H9 (cell line): ENCODE results near the gene PRR14. TPM values are rescaled to one million over a fixed set of nuclear protein-coding genes. Genes with fewer than 3 reads are reported as not detected.

Source experiments
- DNase-seq: peaks from one replicate; pipeline ENCODE4 v3.0.0-alpha.2; 2017
- H2AFZ ChIP-seq: one replicate; pipeline ENCODE4 v1.6.1; 2013; ENCODE audit warnings: mild to moderate bottlenecking, low read length, control low read depth, moderate library complexity
- H2AK5ac ChIP-seq: 2 replicates; pipeline ENCODE4 v1.6.1; 2013; ENCODE audit warnings: low read length, control low read depth, mixed read lengths; ENCODE audit not compliant: insufficient read length
- H2BK120ac ChIP-seq: one replicate; pipeline ENCODE4 v1.6.1; 2013; ENCODE audit warnings: low read depth, mild to moderate bottlenecking, low read length, control low read depth, inconsistent platforms; ENCODE audit not compliant: poor library complexity, severe bottlenecking
- H2BK12ac ChIP-seq: 2 replicates; pipeline ENCODE4 v1.6.1; 2013; ENCODE audit warnings: low read length, control low read depth, mixed read lengths, low read depth; ENCODE audit not compliant: insufficient read length
- H2BK15ac ChIP-seq: 2 replicates; pipeline ENCODE4 v1.6.1; 2013; ENCODE audit warnings: low read depth, low read length, control low read depth
- H2BK20ac ChIP-seq: one replicate; pipeline ENCODE4 v1.6.1; 2013; ENCODE audit warnings: low read depth, mild to moderate bottlenecking, low read length, control low read depth, inconsistent platforms; ENCODE audit not compliant: poor library complexity, severe bottlenecking
- H2BK5ac ChIP-seq: 2 replicates; pipeline ENCODE4 v1.6.1; 2013; ENCODE audit warnings: low read length, control low read depth, mixed read lengths; ENCODE audit not compliant: insufficient read length
- H3K14ac ChIP-seq: 2 replicates; pipeline ENCODE4 v1.6.1; 2013; ENCODE audit warnings: low read length, control low read depth; ENCODE audit not compliant: insufficient read depth
- H3K18ac ChIP-seq: 2 replicates; pipeline ENCODE4 v1.6.1; 2013; ENCODE audit warnings: low read depth, mild to moderate bottlenecking, mixed read lengths, low read length, control low read depth; ENCODE audit not compliant: insufficient read length
- H3K23ac ChIP-seq: 2 replicates; pipeline ENCODE4 v1.6.1; 2013; ENCODE audit warnings: low read length, control low read depth, mixed read lengths, low read depth; ENCODE audit not compliant: insufficient read length
- H3K23me2 ChIP-seq: 2 replicates; pipeline ENCODE4 v1.6.1; 2013; ENCODE audit warnings: low read depth, mild to moderate bottlenecking, mixed read lengths, low read length, control low read depth; ENCODE audit not compliant: insufficient read length, poor library complexity, severe bottlenecking
- H3K27ac ChIP-seq: 2 replicates; pipeline ENCODE4 v1.5.1; 2013; ENCODE audit warnings: low read length, control low read depth, mixed read lengths, low read depth; ENCODE audit not compliant: insufficient read length
- H3K27me3 ChIP-seq: 2 replicates; pipeline ENCODE4 v1.6.1; 2013; ENCODE audit warnings: low read length, control low read depth, inconsistent platforms; ENCODE audit not compliant: insufficient read depth
- H3K4ac ChIP-seq: 2 replicates; pipeline ENCODE4 v1.6.1; 2013; ENCODE audit warnings: low read depth, mild to moderate bottlenecking, control low read depth, inconsistent platforms, low read length, moderate library complexity
- H3K4me1 ChIP-seq: 2 replicates; pipeline ENCODE4 v1.6.1; 2013; ENCODE audit warnings: low read length, control low read depth, inconsistent platforms; ENCODE audit not compliant: insufficient read depth
- H3K4me2 ChIP-seq: 2 replicates; pipeline ENCODE4 v1.6.1; 2013; ENCODE audit warnings: low read length, control low read depth, mixed read lengths; ENCODE audit not compliant: insufficient read length, insufficient read depth
- H3K56ac ChIP-seq: 2 replicates; pipeline ENCODE4 v1.6.1; 2013; ENCODE audit warnings: low read depth, mild to moderate bottlenecking, mixed read lengths, low read length, control low read depth; ENCODE audit not compliant: insufficient read length
- H3K79me1 ChIP-seq: 2 replicates; pipeline ENCODE4 v1.6.1; 2013; ENCODE audit warnings: low read depth, mild to moderate bottlenecking, moderate library complexity, low read length, control low read depth, inconsistent platforms; ENCODE audit not compliant: insufficient read depth, poor library complexity, severe bottlenecking
- H3K79me2 ChIP-seq: 2 replicates; pipeline ENCODE4 v1.6.1; 2013; ENCODE audit warnings: low read length, control low read depth, inconsistent platforms; ENCODE audit not compliant: insufficient read depth
- H3K9ac ChIP-seq: 2 replicates; pipeline ENCODE4 v1.6.1; 2013; ENCODE audit warnings: low read length, control low read depth, mixed read lengths; ENCODE audit not compliant: insufficient read length; ENCODE audit errors: extremely low read depth
- H3K9me3 ChIP-seq: one replicate; pipeline ENCODE4 v1.6.1; 2013; ENCODE audit warnings: low read depth, low read length, inconsistent platforms; ENCODE audit not compliant: control insufficient read depth
- H3T11ph ChIP-seq: one replicate; pipeline ENCODE4 v1.6.1; 2013; ENCODE audit warnings: mild to moderate bottlenecking, low read length, control low read depth, inconsistent platforms
- H4K20me1 ChIP-seq: one replicate; pipeline ENCODE4 v1.6.1; 2013; ENCODE audit not compliant: control insufficient read depth, insufficient read length, insufficient read depth
- H4K5ac ChIP-seq: 2 replicates; pipeline ENCODE4 v1.6.1; 2013; ENCODE audit warnings: low read depth, mild to moderate bottlenecking, mixed read lengths, low read length, control low read depth; ENCODE audit not compliant: insufficient read length
- H4K8ac ChIP-seq: replicated peaks from 2 replicates; pipeline ENCODE4 v1.6.1; 2013; ENCODE audit warnings: low read length, control low read depth, mixed read lengths, low read depth; ENCODE audit not compliant: insufficient read length
- H4K91ac ChIP-seq: 2 replicates; pipeline ENCODE4 v1.6.1; 2013; ENCODE audit warnings: low read depth, mild to moderate bottlenecking, moderate library complexity, mixed read lengths, low read length, control low read depth; ENCODE audit not compliant: insufficient read length
- H3K27ac Mint-ChIP-seq, 3 experiments: 2 replicates in 2 of 3; 3 replicates in 1 of 3; pipeline ENCODE4 v1.8.0; 2020 to 2021; ENCODE audit warnings: mixed read lengths in 3 of 3, mild to moderate bottlenecking in 1 of 3, moderate library complexity in 1 of 3
- H3K27me3 Mint-ChIP-seq: 2 replicates; pipeline ENCODE4 v1.8.0; 2021; ENCODE audit warnings: low read depth, mild to moderate bottlenecking, moderate library complexity, mixed read lengths
- H3K36me3 Mint-ChIP-seq, 3 experiments: 2 replicates in 2 of 3; 3 replicates in 1 of 3; pipeline ENCODE4 v1.8.0; 2020 to 2021; ENCODE audit warnings: low read depth in 3 of 3, mixed read lengths in 3 of 3; ENCODE audit not compliant: insufficient read depth in 1 of 3
- H3K4me1 Mint-ChIP-seq, 2 experiments: 2 replicates each; pipeline ENCODE4 v1.8.0; 2020; ENCODE audit warnings: mixed read lengths in 2 of 2
- H3K4me3 Mint-ChIP-seq, 2 experiments: 2 replicates in 1 of 2; 3 replicates in 1 of 2; pipeline ENCODE4 v1.8.0; 2020 to 2021; ENCODE audit warnings: mild to moderate bottlenecking in 2 of 2, mixed read lengths in 2 of 2, moderate library complexity in 1 of 2
- H3K9me3 Mint-ChIP-seq, 2 experiments: 2 replicates in 1 of 2; 3 replicates in 1 of 2; pipeline ENCODE4 v1.8.0; 2020; ENCODE audit warnings: mild to moderate bottlenecking in 2 of 2, mixed read lengths in 2 of 2, moderate library complexity in 1 of 2
- CTCF ChIP-seq: fragments of 200-600 bp; sonication (generic); conservative IDR thresholded peaks from 3 replicates; pipeline ENCODE4 v1.8.0; 2021; ENCODE audit warnings: antibody characterized with exemption, mild to moderate bottlenecking
- WGBS: extraction: QIAGEN DNeasy Blood & Tissue Kit; methylation state at CpG from one replicate; pipeline ENCODE4 v1.1.7; 2013; ENCODE audit warnings: missing lambda C conversion rate, low lambda C conversion rate, mixed read lengths; ENCODE audit not compliant: insufficient read length; ENCODE audit errors: extremely low coverage; 5-methylcytosine and 5-hydroxymethylcytosine counted together
- total RNA-seq: library from RNA; stranded (reverse); gene quantifications from 2 replicates; pipeline ENCODE4 v1.2.1, GENCODE V29; 2021

PRR14 gene
- total RNA-seq, 1 experiment from 2014 or later: 11.6 TPM

- Histone ChIP-seq H3K9ac (no peak overlapping the region), H3K4me2 (no peak overlapping the region), H3K27me3 (peaks cover 4% of the 10 kb centered on the region; the same call in 1 of the 2 replicates), H2BK5ac (no peak overlapping the region), H2BK15ac (no peak overlapping the region), H3K4me1 (no peaks in the 10 kb centered on the region), H3K14ac (no peak overlapping the region), H4K8ac (no peak overlapping the region), H3K23ac (no peak overlapping the region), H3T11ph (no peak overlapping the region), H3K9me3 (no peaks in the 10 kb centered on the region), H3K27ac (no peak overlapping the region), H3K79me1 (no peaks in the 10 kb centered on the region), H3K23me2 (peaks cover 6% of the 10 kb centered on the region), H3K79me2 (no peaks in the 10 kb centered on the region), H2BK12ac (no peak overlapping the region), H4K91ac (no peak overlapping the region), H3K56ac (no peak overlapping the region), H2BK20ac (no peak overlapping the region), H2AK5ac (no peak overlapping the region), H2AFZ (no peak overlapping the region), H3K4ac (no peak overlapping the region), H4K5ac (no peak overlapping the region), H4K20me1 (no peaks in the 10 kb centered on the region), H3K18ac (no peak overlapping the region), H2BK120ac (no peak overlapping the region)
- H3K9me3 Mint-ChIP-seq: no peaks in the 10 kb centered on the region
- no peak for DNase-seq
- no peak overlapping the region for H3K27ac Mint-ChIP-seq
- H3K27me3 Mint-ChIP-seq: peaks cover 54% of the 10 kb centered on the region
- no peak overlapping the region for H3K4me3 Mint-ChIP-seq
- WGBS: no CpG with 5 or more reads among the region's 1 CpG
- H3K4me1 Mint-ChIP-seq: peaks cover 7 to 10% of the 10 kb centered on the region in 2 experiments; a peak in 3 of 4 replicates
- H3K36me3 Mint-ChIP-seq: no peaks in the 10 kb centered on the region
- no peak for TF ChIP-seq CTCF
Measured at GRCh38 chr16:30647274-30647571, 3.5 kb upstream of the PRR14 start.
